Lower leg skin (tissue), 4 donors: ENCODE measurements around the gene ADCY2. TPM values are rescaled to one million over a fixed set of nuclear protein-coding genes. Genes with fewer than 3 reads are reported as not detected.

Experiments used
- DNase-seq, 2 donors: peaks; one replicate each; pipeline ENCODE4 v3.0.0-alpha.2; 2019; ENCODE audit warnings: low spot score in 2 of 2
- H3K4me3 ChIP-seq: fragments of 200-600 bp; sonication (generic); 2 replicates; pipeline ENCODE4 v1.5.1; 2017; ENCODE audit warnings: mild to moderate bottlenecking, low read depth; ENCODE audit not compliant: poor library complexity, severe bottlenecking
- CTCF ChIP-seq, 3 donors: fragments of 450-650 bp; IDR thresholded peaks; one replicate each; pipeline ENCODE4 v1.5.1; 2016; ENCODE audit warnings: antibody characterized with exemption in 3 of 3, mild to moderate bottlenecking in 3 of 3, moderate library complexity in 2 of 3
- POLR2A ChIP-seq, 2 donors: fragments of 450-650 bp; IDR thresholded peaks; one replicate each; pipeline ENCODE4 v1.6.1; 2016 to 2017; ENCODE audit warnings: antibody characterized with exemption in 2 of 2, mild to moderate bottlenecking in 1 of 2, moderate library complexity in 1 of 2
- WGBS, 2 donors: methylation state at CpG; one replicate each; pipeline ENCODE4 v1.1.5; 2018; 5-methylcytosine and 5-hydroxymethylcytosine counted together
- intact Hi-C: fragments of 100-400 bp; cut with DNase I; formaldehyde crosslinking; loops from one replicate; pipeline ENCODE4 v1.15.0; 2023; ENCODE audit warnings: low total_unique reads
- total RNA-seq, 4 donors: library from RNA; depleted of rRNA; stranded (reverse); fragments of >200 nt; gene quantifications; one replicate each; pipeline ENCODE4 v1.1.0, GENCODE V29; 2016

ADCY2 gene
- total RNA-seq, 4 donors from 2014 or later = 7.3 to 11.5 (median 8.2) TPM

DNA sequence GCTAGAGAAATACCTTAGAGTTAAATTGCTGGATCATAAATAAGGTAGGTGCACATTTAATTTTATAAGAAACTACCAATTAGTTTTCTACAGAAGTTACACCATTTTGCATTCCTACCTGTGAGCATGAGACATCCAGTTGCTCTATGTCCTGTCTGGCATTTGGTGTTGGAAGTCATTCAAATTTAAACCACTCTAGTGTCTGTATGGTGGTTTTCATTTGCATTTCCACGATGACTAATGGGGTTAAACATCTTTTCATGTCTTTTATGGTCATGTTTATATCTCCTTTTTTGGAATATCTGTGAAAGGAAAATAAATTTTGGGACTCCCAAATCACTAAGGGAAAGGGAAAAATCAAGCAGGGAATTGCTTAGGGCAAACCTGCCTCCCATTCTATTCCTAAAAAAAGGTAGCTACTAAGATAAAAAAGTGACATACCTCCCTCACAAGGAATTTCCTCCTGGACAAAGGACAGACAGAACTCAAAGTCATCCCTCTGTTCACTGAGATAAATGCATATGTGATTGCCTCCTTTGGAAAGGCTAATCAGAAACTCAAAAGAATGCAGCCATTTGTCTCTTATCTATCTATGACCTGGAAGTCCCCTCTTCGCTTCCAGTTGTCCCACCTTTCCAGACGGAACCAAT, 31.6 kb upstream of the ADCY2 start:
- intact Hi-C loops = no loop called here
- DNase-seq = no peak
- WGBS, 2 donors = 63 to 68% methylated on average over 3 of the region's 3 CpGs
- no peak overlapping the region for H3K4me3 ChIP-seq
- no peak for TF ChIP-seq CTCF (IDR thresholded peaks at IDR 0.05)
- TF ChIP-seq POLR2A (IDR thresholded peaks at IDR 0.05) = no peak

DNA sequence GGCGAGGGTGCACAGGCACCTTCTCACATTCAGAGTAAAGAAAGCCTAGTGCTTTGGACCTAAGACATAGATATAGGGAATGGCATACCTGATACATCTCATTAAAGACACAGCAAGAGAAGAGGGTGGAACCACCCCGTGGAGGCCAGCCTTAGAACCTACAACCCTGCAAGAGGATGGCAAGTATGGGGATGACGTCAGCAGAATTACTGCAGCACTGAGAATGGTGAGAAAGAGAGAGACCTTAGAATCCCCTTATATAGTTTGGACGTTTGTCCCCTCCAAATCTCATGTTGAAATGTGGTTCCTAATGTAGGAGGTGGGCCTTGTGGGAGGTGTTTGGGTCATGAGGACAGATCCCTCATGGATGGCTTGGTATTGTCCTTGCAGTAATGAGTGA, 28.2 kb upstream of the ADCY2 start:
- TF ChIP-seq POLR2A (IDR thresholded peaks at IDR 0.05) = no peak
- TF ChIP-seq CTCF (IDR thresholded peaks at IDR 0.05) = no peak
- no peak for DNase-seq
- 74 to 76% methylated on average over 4 of the region's 4 CpGs for WGBS, 2 donors
- intact Hi-C loops = no loop called here
- no peak overlapping the region for H3K4me3 ChIP-seq

DNA sequence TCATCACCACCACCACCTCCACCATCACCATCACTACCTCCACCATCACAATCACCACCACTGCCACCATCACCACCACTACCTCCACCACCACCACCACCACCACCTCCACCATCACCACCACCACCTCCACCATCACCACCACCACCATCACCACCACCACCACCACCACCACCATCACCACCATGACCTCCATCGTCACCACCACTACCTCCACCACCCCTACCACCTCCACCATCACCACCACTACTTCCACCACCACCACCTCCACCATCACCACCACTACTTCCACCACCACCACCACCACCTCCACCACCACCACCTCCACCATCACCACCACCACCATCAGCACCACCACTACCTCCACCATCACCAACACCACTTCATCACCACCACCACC, 23.5 kb upstream of the ADCY2 start:
- WGBS, 2 donors = 90% methylated on average over 1 of the region's 1 CpG; no CpG with 5 or more reads in 1 of the 2 donors
- intact Hi-C loops = no loop called here
- no peak overlapping the region for H3K4me3 ChIP-seq
- no peak for TF ChIP-seq POLR2A (IDR thresholded peaks at IDR 0.05)
- no peak for TF ChIP-seq CTCF (IDR thresholded peaks at IDR 0.05)
- no peak for DNase-seq

- no peak overlapping the region for H3K4me3 ChIP-seq
- 57 to 63% methylated on average over 4 of the region's 4 CpGs for WGBS, 2 donors
- TF ChIP-seq POLR2A (IDR thresholded peaks at IDR 0.05) (no peak), CTCF (IDR thresholded peaks at IDR 0.05) (no peak)
- DNase-seq = no peak
- intact Hi-C loops = no loop called here
Measured at GRCh38 chr5:7374186-7374585, 21.8 kb upstream of the ADCY2 start.

GRCh38 chr5:7375457-7375856, 20.5 kb upstream of the ADCY2 start:
- intact Hi-C loops = no loop called here
- no peak for TF ChIP-seq CTCF (IDR thresholded peaks at IDR 0.05)
- no peak for TF ChIP-seq POLR2A (IDR thresholded peaks at IDR 0.05)
- 84 to 88% methylated on average over 4 of the region's 4 CpGs for WGBS, 2 donors
- H3K4me3 ChIP-seq = no peak overlapping the region
- no peak for DNase-seq

GRCh38 chr5:7376871-7377270, 19.1 kb upstream of the ADCY2 start:
- H3K4me3 ChIP-seq = no peak overlapping the region
- no peak for DNase-seq
- intact Hi-C loops = no loop called here
- 66 to 68% methylated on average over 3 of the region's 3 CpGs for WGBS, 2 donors
- TF ChIP-seq POLR2A (IDR thresholded peaks at IDR 0.05) = no peak
- no peak for TF ChIP-seq CTCF (IDR thresholded peaks at IDR 0.05)
